SK-N-SH (cell line): ENCODE results near the gene CYP2W1. TPM values are rescaled to one million over a fixed set of nuclear protein-coding genes. Genes with fewer than 3 reads are reported as not detected.

Experiments used
- CTCF ChIA-PET: fragments of 300-600, 350-600 bp; formaldehyde crosslinking; extraction: SDS; loops from one replicate; lab custom pipeline; 2021; lab: Yijun Ruan, JAX
- POLR2A ChIA-PET: fragments of 350-600 bp; sonication (Branson Sonifier 250); formaldehyde crosslinking; extraction: SDS; loops from one replicate; lab custom pipeline; 2020; ENCODE audit warnings: antibody characterized with exemption, inconsistent platforms; lab: Yijun Ruan, JAX
- DNase-seq: peaks from one replicate; pipeline ENCODE4 v3.0.0; 2012
- H2AFZ ChIP-seq: fragments of 200-600 bp; sonication (generic); 2 replicates; pipeline ENCODE4 v1.8.1; 2016; ENCODE audit warnings: antibody characterized with exemption, mild to moderate bottlenecking, low read depth
- H3F3A ChIP-seq: fragments of 200-600 bp; sonication (generic); replicated peaks from 2 replicates; pipeline ENCODE3; 2016; ENCODE audit warnings: antibody characterized with exemption, mild to moderate bottlenecking; ENCODE audit not compliant: insufficient read depth
- H3K27ac ChIP-seq, 2 experiments: fragments of 200-500 bp in 1 of 2; fragments of 200-600 bp in 1 of 2; sonication (Bioruptor generic) in 1 of 2; sonication (generic), shearing (Covaris generic) in 1 of 2; 2 replicates each; pipeline versions ENCODE4 v1.5.1 to v1.6.1; 2014 to 2016; ENCODE audit warnings: low read depth in 2 of 2, inconsistent platforms in 1 of 2, low read length in 1 of 2, mild to moderate bottlenecking in 1 of 2, mixed read lengths in 1 of 2
- H3K27me3 ChIP-seq: fragments of 200-600 bp; sonication (generic), shearing (Covaris generic); 2 replicates; pipeline ENCODE4 v1.6.1; 2016; ENCODE audit warnings: mixed run types; ENCODE audit not compliant: insufficient read depth
- H3K36me3 ChIP-seq, 2 experiments: fragments of 200-500 bp in 1 of 2; fragments of 200-600 bp in 1 of 2; sonication (Bioruptor generic) in 1 of 2; sonication (generic) in 1 of 2; replicated peaks in 1 of 2; 2 replicates each; pipeline versions ENCODE3 to v1.5.1; 2014 to 2016; ENCODE audit warnings: low read length in 1 of 2, mild to moderate bottlenecking in 1 of 2; ENCODE audit not compliant: insufficient read depth in 2 of 2, control insufficient read depth in 1 of 2
- H3K4me1 ChIP-seq, 2 experiments: fragments of 200-500 bp in 1 of 2; fragments of 200-600 bp in 1 of 2; sonication (Bioruptor generic) in 1 of 2; sonication (generic), shearing (Covaris generic) in 1 of 2; 2 replicates each; pipeline versions ENCODE4 v1.5.1 to v1.6.1; 2014 to 2016; ENCODE audit warnings: low read depth in 1 of 2, low read length in 1 of 2, mixed run types in 1 of 2; ENCODE audit not compliant: insufficient read depth in 2 of 2, control insufficient read depth in 1 of 2
- H3K4me2 ChIP-seq: fragments of 200-600 bp; sonication (generic), shearing (Covaris generic); 2 replicates; pipeline ENCODE4 v1.6.1; 2017; ENCODE audit warnings: mixed run types
- H3K4me3 ChIP-seq, 2 experiments: fragments of 200-500 bp in 1 of 2; fragments of 200-600 bp in 1 of 2; sonication (Bioruptor generic) in 1 of 2; sonication (generic), shearing (Covaris generic) in 1 of 2; 2 replicates each; pipeline versions ENCODE4 v1.5.1 to v1.8.1; 2014 to 2016; ENCODE audit warnings: low read depth in 2 of 2, inconsistent platforms in 1 of 2, low read length in 1 of 2, mild to moderate bottlenecking in 1 of 2, mixed read lengths in 1 of 2, moderate library complexity in 1 of 2
- H3K79me2 ChIP-seq: fragments of 200-600 bp; sonication (generic); 2 replicates; pipeline ENCODE4 v1.8.1; 2017; ENCODE audit warnings: mild to moderate bottlenecking; ENCODE audit not compliant: insufficient read depth
- H3K9ac ChIP-seq: fragments of 200-600 bp; sonication (generic); 2 replicates; pipeline ENCODE4 v1.6.1; 2017; ENCODE audit warnings: mixed run types
- H3K9me2 ChIP-seq: fragments of 200-600 bp; sonication (generic); 2 replicates; pipeline ENCODE4 v1.6.1; 2017; ENCODE audit warnings: mixed run types
- H3K9me3 ChIP-seq: fragments of 200-600 bp; sonication (generic); 2 replicates; pipeline ENCODE4 v1.6.1; 2017; ENCODE audit warnings: mixed run types, mild to moderate bottlenecking, moderate library complexity
- H4K20me1 ChIP-seq: fragments of 200-600 bp; sonication (generic); 2 replicates; pipeline ENCODE4 v1.6.1; 2017; ENCODE audit warnings: mild to moderate bottlenecking, mixed run types; ENCODE audit not compliant: insufficient read depth
- CHD2 ChIP-seq: fragments of 150-350 bp; IDR thresholded peaks from 2 replicates; pipeline ENCODE4 v1.6.1; 2018; ENCODE audit warnings: low read length; ENCODE audit not compliant: partially characterized antibody
- EP300 ChIP-seq, 2 experiments: IDR thresholded peaks; 2 replicates each; pipeline versions ENCODE4 v1.4.0 to v1.6.1; 2012; ENCODE audit warnings: borderline replicate concordance in 1 of 2, low read depth in 1 of 2, low read length in 1 of 2
- FOSL2 ChIP-seq: IDR thresholded peaks from 2 replicates; pipeline ENCODE4 v1.4.0; 2012; ENCODE audit warnings: low read depth, mild to moderate bottlenecking, moderate library complexity, borderline replicate concordance
- FOXJ3 ChIP-seq: sonication (generic); formaldehyde crosslinking; IDR thresholded peaks from 2 replicates; pipeline ENCODE4 v1.5.1; 2020; ENCODE audit warnings: mild to moderate bottlenecking, missing genetic modification reagents
- FOXM1 ChIP-seq: IDR thresholded peaks from 2 replicates; pipeline ENCODE4 v1.4.0; 2012; ENCODE audit warnings: low read depth, mild to moderate bottlenecking
- GATA2 ChIP-seq: sonication (generic); formaldehyde crosslinking; IDR thresholded peaks from 2 replicates; pipeline ENCODE4 v1.5.0; 2020; ENCODE audit warnings: mild to moderate bottlenecking, missing genetic modification reagents
- MEF2A ChIP-seq: IDR thresholded peaks from 2 replicates; pipeline ENCODE4 v1.4.0; 2012; ENCODE audit warnings: low read depth, borderline replicate concordance
- MXI1 ChIP-seq: IDR thresholded peaks from 2 replicates; pipeline ENCODE4 v1.6.1; 2012; ENCODE audit warnings: mild to moderate bottlenecking, low read depth, low read length, improper control_type of control experiment
- POLR2AphosphoS5 ChIP-seq: IDR thresholded peaks from 2 replicates; pipeline ENCODE4 v1.6.1; 2012; ENCODE audit warnings: low read depth, low read length
- REST ChIP-seq: IDR thresholded peaks from 2 replicates; pipeline ENCODE4 v1.6.1; 2012; ENCODE audit warnings: mild to moderate bottlenecking, low read depth, low read length, moderate library complexity
- RFX5 ChIP-seq: IDR thresholded peaks from 2 replicates; pipeline ENCODE4 v1.6.1; 2012; ENCODE audit warnings: mild to moderate bottlenecking, improper control_type of control experiment, low read length
- SIN3A ChIP-seq: IDR thresholded peaks from 2 replicates; pipeline ENCODE4 v1.6.1; 2012; ENCODE audit warnings: low read depth, mild to moderate bottlenecking, low read length, moderate library complexity, borderline replicate concordance
- SMC3 ChIP-seq: IDR thresholded peaks from 2 replicates; pipeline ENCODE4 v1.6.1; 2012; ENCODE audit warnings: low read depth, low read length, improper control_type of control experiment
- TAF1 ChIP-seq: IDR thresholded peaks from 2 replicates; pipeline ENCODE4 v1.6.1; 2012; ENCODE audit warnings: low read depth, mild to moderate bottlenecking, low read length, moderate library complexity, borderline replicate concordance
- TEAD4 ChIP-seq: IDR thresholded peaks from 2 replicates; pipeline ENCODE4 v1.4.0; 2012; ENCODE audit warnings: mild to moderate bottlenecking, borderline replicate concordance; ENCODE audit not compliant: insufficient read depth
- USF1 ChIP-seq: IDR thresholded peaks from 2 replicates; pipeline ENCODE4 v1.4.0; 2012; ENCODE audit warnings: low read depth, borderline replicate concordance
- ZBTB33 ChIP-seq: IDR thresholded peaks from 2 replicates; pipeline ENCODE4 v1.4.0; 2012; ENCODE audit warnings: low read depth, borderline replicate concordance
- WGBS: methylation state at CpG from one replicate; pipeline ENCODE4 v1.1.6; 2017; ENCODE audit warnings: low lambda C conversion rate; 5-methylcytosine and 5-hydroxymethylcytosine counted together
- polyA plus RNA-seq, 3 experiments: library from polyadenylated mRNA; depleted of rRNA; stranded (reverse); fragments of >200 nt; gene quantifications; 2 replicates each; pipeline ENCODE4 v1.2.3, GENCODE V29; 2012
- TF ChIP-seq, protein P1 (sequence below): IDR thresholded peaks from 2 replicates; pipeline ENCODE4; 2012
- TF ChIP-seq, protein P2 (sequence below): IDR thresholded peaks from 2 replicates; pipeline ENCODE4 v1.4.0; 2012; ENCODE audit warnings: low read depth

CYP2W1 gene
- polyA plus RNA-seq, 1 of the 3 experiments (the other 2 are of a cell fraction): 0.10 TPM

DNA sequence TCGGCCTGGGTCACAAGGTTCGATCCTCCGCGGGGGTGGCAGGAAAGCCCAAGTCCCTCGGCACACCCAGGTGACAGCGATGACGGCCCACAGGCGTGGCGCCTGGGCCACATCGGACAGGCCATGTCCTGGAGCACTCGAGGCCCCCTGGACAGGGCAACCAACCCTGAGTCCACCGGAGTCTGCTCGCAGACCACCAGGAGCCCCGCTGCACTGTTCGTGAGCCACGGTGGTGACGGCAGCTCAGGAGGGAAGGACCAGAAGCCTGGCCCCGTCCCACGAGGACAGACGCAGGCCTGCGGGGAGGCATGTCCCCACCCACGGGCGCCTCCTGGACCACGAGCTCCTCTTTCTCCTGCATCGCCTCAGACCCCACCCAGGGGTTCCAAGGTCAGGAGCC is 39.0 kb downstream of the CYP2W1 start:
- Histone ChIP-seq H3K79me2 (peaks cover 89% of the 10 kb centered on the region), H3F3A (no peaks in the 10 kb centered on the region), H3K36me3 (peaks cover 42 to 47% of the 10 kb centered on the region in 2 experiments), H3K9me3 (no peaks in the 10 kb centered on the region), H3K4me3 (no peak overlapping the region), H3K27me3 (no peaks in the 10 kb centered on the region), H3K27ac (no peak overlapping the region), H3K9me2 (no peaks in the 10 kb centered on the region), H3K9ac (no peak overlapping the region), H3K4me2 (no peak overlapping the region), H2AFZ (no peak overlapping the region), H4K20me1 (peaks cover 98% of the 10 kb centered on the region), H3K4me1 (peaks cover 0 to 3% of the 10 kb centered on the region in 2 experiments; a peak in 1 of 4 replicates)
- 96% methylated on average over 16 of the region's 25 CpGs for WGBS
- DNase-seq: no peak
- TF ChIP-seq TEAD4 (no peak), ZBTB33 (no peak), MXI1 (no peak), EP300 (IDR thresholded peaks at IDR 0.05; ENCODE audit: borderline replicate concordance in 1 of 2, low read depth in 1 of 2, low read length in 1 of 2) (no peak), MEF2A (no peak), USF1 (no peak), FOXJ3 (CRISPR knock-in tag) (no peak), TAF1 (no peak), FOXM1 (no peak), REST (no peak), SMC3 (no peak), RFX5 (no peak), POLR2AphosphoS5 (no peak), FOSL2 (no peak), GATA2 (CRISPR knock-in tag) (no peak), CHD2 (no peak), SIN3A (no peak)
- TF ChIP-seq, protein P1, sequence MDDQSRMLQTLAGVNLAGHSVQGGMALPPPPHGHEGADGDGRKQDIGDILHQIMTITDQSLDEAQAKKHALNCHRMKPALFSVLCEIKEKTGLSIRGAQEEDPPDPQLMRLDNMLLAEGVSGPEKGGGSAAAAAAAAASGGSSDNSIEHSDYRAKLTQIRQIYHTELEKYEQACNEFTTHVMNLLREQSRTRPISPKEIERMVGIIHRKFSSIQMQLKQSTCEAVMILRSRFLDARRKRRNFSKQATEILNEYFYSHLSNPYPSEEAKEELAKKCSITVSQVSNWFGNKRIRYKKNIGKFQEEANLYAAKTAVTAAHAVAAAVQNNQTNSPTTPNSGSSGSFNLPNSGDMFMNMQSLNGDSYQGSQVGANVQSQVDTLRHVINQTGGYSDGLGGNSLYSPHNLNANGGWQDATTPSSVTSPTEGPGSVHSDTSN: no peak
- TF ChIP-seq, protein P2, sequence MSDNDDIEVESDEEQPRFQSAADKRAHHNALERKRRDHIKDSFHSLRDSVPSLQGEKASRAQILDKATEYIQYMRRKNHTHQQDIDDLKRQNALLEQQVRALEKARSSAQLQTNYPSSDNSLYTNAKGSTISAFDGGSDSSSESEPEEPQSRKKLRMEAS: no peak
- TF ChIP-seq, all 33 proteins: peak for 0
- POLR2A ChIA-PET: no interaction called here
- CTCF ChIA-PET: interaction anchor here (1.0 to 4.8 kb wide), 5 partner anchors 28 to 122 kb away, joined by 3 to 44 read pairs (median 4); partner anchors contain the start of gene GPER1
